A673 (cell line): ENCODE results near the gene COL11A2. TPM values are rescaled to one million over a fixed set of nuclear protein-coding genes. Genes with fewer than 3 reads are reported as not detected.

Experiments
- BruUV-seq: library from RNA; stranded (reverse); fragments of 400-500 nt; replicated peaks from 2 replicates; lab custom pipeline; 2021; lab: Mats Ljungman, UMichigan
- CTCF ChIA-PET: fragments of 300-600 bp; sonication (Branson Sonifier 250); formaldehyde crosslinking; loops from one replicate; lab custom pipeline; 2022; ENCODE audit warnings: antibody characterized with exemption; lab: Charles Lee
- POLR2A ChIA-PET: fragments of 300-600 bp; sonication (Branson Sonifier 250); formaldehyde crosslinking; loops from one replicate; lab custom pipeline; 2022; ENCODE audit warnings: antibody characterized with exemption; ENCODE audit not compliant: low non-redundant PET; lab: Charles Lee
- DNase-seq: peaks from one replicate; pipeline ENCODE4 v3.0.0-alpha.2; 2015; ENCODE audit warnings: low spot score
- H3K27ac ChIP-seq: fragments of 200-600 bp; sonication (generic); 2 replicates; pipeline ENCODE4 v1.5.1; 2016; ENCODE audit warnings: mixed run types, low read depth, mild to moderate bottlenecking, mixed read lengths, antibody characterized with exemption, low read length; ENCODE audit not compliant: poor library complexity, severe bottlenecking
- H3K27me3 ChIP-seq: fragments of 200-600 bp; sonication (generic); replicated peaks from 2 replicates; pipeline ENCODE4 v1.6.1; 2017; ENCODE audit warnings: mixed run types, low read depth, mild to moderate bottlenecking, mixed read lengths, antibody characterized with exemption, low read length; ENCODE audit not compliant: insufficient read depth, poor library complexity
- H3K36me3 ChIP-seq: fragments of 200-600 bp; sonication (generic); 2 replicates; pipeline ENCODE4 v1.6.1; 2016; ENCODE audit warnings: mixed run types, mild to moderate bottlenecking, mixed read lengths, antibody characterized with exemption, low read length; ENCODE audit not compliant: insufficient read depth, poor library complexity, severe bottlenecking
- H3K4me1 ChIP-seq: fragments of 200-600 bp; sonication (generic); 2 replicates; pipeline ENCODE4 v1.6.1; 2017; ENCODE audit warnings: mixed run types, mild to moderate bottlenecking, mixed read lengths, antibody characterized with exemption, low read length; ENCODE audit not compliant: insufficient read depth, poor library complexity, severe bottlenecking
- H3K4me3 ChIP-seq: fragments of 200-600 bp; sonication (generic); 2 replicates; pipeline ENCODE4 v1.5.1; 2016; ENCODE audit warnings: low read depth, mixed run types, mild to moderate bottlenecking, mixed read lengths, low read length; ENCODE audit not compliant: poor library complexity, severe bottlenecking
- H3K9me3 ChIP-seq: fragments of 200-600 bp; sonication (generic); 2 replicates; pipeline ENCODE4 v1.6.1; 2016; ENCODE audit warnings: mixed run types, low read depth, mild to moderate bottlenecking, mixed read lengths, antibody characterized with exemption, low read length; ENCODE audit not compliant: poor library complexity, severe bottlenecking
- EZH2 ChIP-seq: fragments of 200-600 bp; sonication (generic); IDR thresholded peaks from 2 replicates; pipeline ENCODE4 v1.6.1; 2017; ENCODE audit warnings: borderline replicate concordance, low read depth, mild to moderate bottlenecking, mixed read lengths, antibody characterized with exemption, low read length; ENCODE audit not compliant: poor library complexity, severe bottlenecking
- intact Hi-C: fragments of 100-400 bp; cut with micrococcal nuclease; formaldehyde crosslinking; loops from one replicate; pipeline ENCODE4 v1.10.0; 2022; ENCODE audit not compliant: unreplicated experiment
- total RNA-seq: library from RNA; stranded (reverse); gene quantifications from 2 replicates; pipeline ENCODE4 v1.2.3, GENCODE V29; 2021
- TF ChIP-seq, protein P1 (sequence below): fragments of 300-800, 200-600 bp; sonication (generic); conservative IDR thresholded peaks from 2 replicates; pipeline ENCODE4 v1.5.1; 2017; ENCODE audit warnings: low read depth, mild to moderate bottlenecking, antibody characterized with exemption, low read length, moderate library complexity, mixed read lengths

COL11A2 gene
- total RNA-seq, 1 experiment from 2014 or later, result 1.6 TPM

DNA sequence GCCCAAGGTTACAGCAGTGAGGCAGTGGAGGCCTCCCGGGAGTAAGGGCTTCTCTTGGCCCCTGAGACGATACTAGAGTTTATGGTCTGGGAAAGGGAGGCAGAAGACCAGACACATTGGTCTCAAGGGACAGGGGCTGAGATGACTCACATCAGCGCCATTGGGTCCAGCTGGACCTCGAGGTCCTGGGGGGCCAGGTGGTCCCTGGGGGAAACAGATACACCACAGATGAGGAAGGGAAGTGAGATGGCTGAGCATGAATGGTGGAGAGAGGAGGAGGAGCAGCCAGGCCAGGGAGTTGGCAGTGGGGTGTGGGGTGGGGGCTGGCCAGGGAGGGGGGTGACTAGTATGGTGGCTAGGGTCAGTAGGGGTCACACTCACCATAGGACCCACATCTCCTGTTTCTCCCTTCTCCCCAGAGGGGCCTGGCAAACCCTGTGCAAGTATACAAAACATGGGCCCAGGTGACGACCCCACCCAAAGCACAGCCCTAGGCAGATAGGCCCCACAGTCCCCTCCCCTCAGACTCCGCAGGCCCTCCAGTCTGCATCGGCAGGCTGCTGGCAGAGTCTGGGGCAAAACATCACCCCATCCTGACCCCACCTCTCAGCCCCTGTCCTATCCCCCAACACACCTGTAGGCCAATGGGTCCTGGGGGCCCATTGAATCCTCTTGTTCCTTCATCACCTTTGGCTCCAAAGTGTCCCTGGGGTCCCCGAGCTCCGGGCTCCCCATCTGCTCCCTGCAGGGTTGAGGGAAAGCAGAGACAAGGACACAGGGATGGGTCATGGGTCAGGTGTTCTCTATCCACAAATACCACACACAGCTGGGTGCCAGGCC is 21.9 kb downstream of the COL11A2 start:
- intact Hi-C loops, result no loop called here
- Histone ChIP-seq H3K36me3 (no peaks in the 10 kb centered on the region), H3K4me1 (no peaks in the 10 kb centered on the region), H3K27ac (no peak overlapping the region), H3K9me3 (no peaks in the 10 kb centered on the region), H3K4me3 (no peak overlapping the region), H3K27me3 (no peaks in the 10 kb centered on the region)
- no TSS peak for BruUV-seq
- ChIA-PET CTCF (no interaction called here), POLR2A (no interaction called here)
- TF ChIP-seq, protein P1, sequence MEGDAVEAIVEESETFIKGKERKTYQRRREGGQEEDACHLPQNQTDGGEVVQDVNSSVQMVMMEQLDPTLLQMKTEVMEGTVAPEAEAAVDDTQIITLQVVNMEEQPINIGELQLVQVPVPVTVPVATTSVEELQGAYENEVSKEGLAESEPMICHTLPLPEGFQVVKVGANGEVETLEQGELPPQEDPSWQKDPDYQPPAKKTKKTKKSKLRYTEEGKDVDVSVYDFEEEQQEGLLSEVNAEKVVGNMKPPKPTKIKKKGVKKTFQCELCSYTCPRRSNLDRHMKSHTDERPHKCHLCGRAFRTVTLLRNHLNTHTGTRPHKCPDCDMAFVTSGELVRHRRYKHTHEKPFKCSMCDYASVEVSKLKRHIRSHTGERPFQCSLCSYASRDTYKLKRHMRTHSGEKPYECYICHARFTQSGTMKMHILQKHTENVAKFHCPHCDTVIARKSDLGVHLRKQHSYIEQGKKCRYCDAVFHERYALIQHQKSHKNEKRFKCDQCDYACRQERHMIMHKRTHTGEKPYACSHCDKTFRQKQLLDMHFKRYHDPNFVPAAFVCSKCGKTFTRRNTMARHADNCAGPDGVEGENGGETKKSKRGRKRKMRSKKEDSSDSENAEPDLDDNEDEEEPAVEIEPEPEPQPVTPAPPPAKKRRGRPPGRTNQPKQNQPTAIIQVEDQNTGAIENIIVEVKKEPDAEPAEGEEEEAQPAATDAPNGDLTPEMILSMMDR, result no peak
- no peak for TF ChIP-seq EZH2
- DNase-seq, result no peak

DNA sequence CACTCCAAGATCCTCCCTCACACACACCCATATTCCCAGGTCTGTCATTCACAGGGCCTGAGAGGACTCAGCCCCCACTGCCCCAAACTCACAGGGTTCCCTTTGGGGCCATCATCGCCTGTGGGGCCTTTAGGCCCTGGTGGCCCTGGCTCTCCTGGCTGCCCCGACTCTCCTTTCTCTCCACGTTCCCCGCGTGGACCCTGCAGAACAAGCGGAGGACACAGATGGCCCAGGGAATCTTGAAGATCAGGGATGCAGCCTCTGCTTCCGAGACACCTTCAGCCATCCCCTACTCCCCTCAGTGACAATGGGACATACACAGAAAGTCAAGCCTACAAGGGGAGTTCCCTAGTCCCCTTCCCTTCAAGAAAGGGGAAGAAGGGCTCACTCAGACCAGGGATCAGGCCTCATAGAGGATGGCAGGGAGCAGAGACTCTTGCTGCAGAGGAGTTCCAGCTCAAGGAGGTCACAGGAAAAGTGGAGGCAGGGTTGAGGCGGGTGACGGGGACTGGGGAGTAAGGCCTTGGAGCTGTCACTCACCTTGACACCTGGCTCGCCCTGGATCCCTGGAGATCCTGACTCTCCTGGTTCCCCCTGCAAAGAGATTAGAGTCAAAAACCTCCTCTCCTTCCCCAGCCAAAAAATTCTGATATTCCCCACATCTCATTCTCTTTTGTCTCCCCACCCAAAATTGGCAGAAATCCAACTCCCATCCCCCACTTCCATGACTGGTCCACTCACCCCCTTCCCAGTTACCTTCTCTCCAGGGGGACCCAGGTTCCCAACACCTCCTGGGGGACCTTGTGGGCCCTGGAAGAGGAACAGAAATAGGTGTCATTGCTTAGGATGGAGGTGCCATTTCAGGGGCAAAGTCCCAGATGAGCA is 22.7 kb downstream of the COL11A2 start:
- intact Hi-C loops, result no loop called here
- H3K27me3 ChIP-seq, result no peaks in the 10 kb centered on the region
- H3K9me3 ChIP-seq, result no peaks in the 10 kb centered on the region
- no peak overlapping the region for H3K4me3 ChIP-seq
- H3K27ac ChIP-seq, result no peak overlapping the region
- no peaks in the 10 kb centered on the region for H3K4me1 ChIP-seq
- no peak for DNase-seq
- ChIA-PET POLR2A (no interaction called here), CTCF (no interaction called here)
- BruUV-seq, result no TSS peak
- no peaks in the 10 kb centered on the region for H3K36me3 ChIP-seq
- TF ChIP-seq EZH2, result no peak
- TF ChIP-seq, protein P1, result no peak

GRCh38 chr6:33168639-33169038 is 23.6 kb downstream of the COL11A2 start:
- Histone ChIP-seq H3K36me3 (no peaks in the 10 kb centered on the region), H3K27ac (no peak overlapping the region), H3K4me3 (no peak overlapping the region), H3K27me3 (no peaks in the 10 kb centered on the region), H3K9me3 (no peaks in the 10 kb centered on the region), H3K4me1 (no peaks in the 10 kb centered on the region)
- DNase-seq, result no peak
- ChIA-PET POLR2A (no interaction called here), CTCF (no interaction called here)
- no TSS peak for BruUV-seq
- intact Hi-C loops, result no loop called here
- TF ChIP-seq, protein P1, result no peak
- TF ChIP-seq EZH2, result no peak
